ENCODE measurements around the gene PNPLA2. TPM values are rescaled to one million over a fixed set of nuclear protein-coding genes. Genes with fewer than 3 reads are reported as not detected.
A peak's percentile ranks its signal among the peaks of the same experiment; 100 is the strongest.

PNPLA2 gene
- total RNA-seq, 1 donor from 2014 or later = 34.7 TPM

GRCh38 chr11:808427-809286 lies 10.1 kb upstream of the PNPLA2 start:
- peak overlapping the region; percentile 96 for H3K4me3 ChIP-seq (ENCODE audit: low read depth, low read length)
- DNase-seq (ENCODE audit: low read depth) = no peak
- no peak for TF ChIP-seq CTCF (conservative IDR thresholded peaks at IDR 0.05; ENCODE audit: low read depth, low read length)

- TF ChIP-seq CTCF (conservative IDR thresholded peaks at IDR 0.05; ENCODE audit: low read depth, low read length) = no peak
- H3K4me3 ChIP-seq (ENCODE audit: low read depth, low read length) = peak within 1 kb of the TSS; percentile 96
- DNase-seq (ENCODE audit: low read depth) = peak; percentile 57
These were observed 9.3 kb upstream of the PNPLA2 start, which contains the start of gene RPLP2 for GRCh38 chr11:809287-810039. RPLP2 (plus strand) TSS chr11:809967; CDS start chr11:810235, 268 bp downstream.

DNA sequence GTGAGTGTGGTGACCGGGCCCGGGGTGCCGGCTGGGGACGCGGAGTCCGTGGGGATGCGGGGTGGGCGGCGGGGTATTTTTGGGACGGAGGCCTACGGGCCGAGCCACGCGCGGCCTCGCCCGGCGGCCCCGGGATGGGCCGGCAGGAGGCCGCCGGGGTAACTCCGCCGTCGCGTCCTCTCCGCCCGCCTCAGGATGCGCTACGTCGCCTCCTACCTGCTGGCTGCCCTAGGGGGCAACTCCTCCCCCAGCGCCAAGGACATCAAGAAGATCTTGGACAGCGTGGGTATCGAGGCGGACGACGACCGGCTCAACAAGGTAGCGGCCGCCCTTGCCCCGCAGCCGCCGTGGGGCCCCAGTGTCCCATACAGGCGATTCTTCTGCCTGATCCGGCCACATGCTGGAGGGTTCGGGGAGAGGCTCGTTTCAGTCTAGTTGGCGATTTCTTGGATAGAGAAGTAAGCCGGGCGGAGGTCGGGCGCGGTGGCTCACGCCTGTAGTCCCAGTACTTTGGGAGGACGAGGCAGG lies 8.6 kb upstream of the PNPLA2 start:
- no peak for DNase-seq (ENCODE audit: low read depth)
- H3K4me3 ChIP-seq (ENCODE audit: low read depth, low read length) = peak overlapping the region; percentile 96
- TF ChIP-seq CTCF (conservative IDR thresholded peaks at IDR 0.05; ENCODE audit: low read depth, low read length) = no peak

DNA sequence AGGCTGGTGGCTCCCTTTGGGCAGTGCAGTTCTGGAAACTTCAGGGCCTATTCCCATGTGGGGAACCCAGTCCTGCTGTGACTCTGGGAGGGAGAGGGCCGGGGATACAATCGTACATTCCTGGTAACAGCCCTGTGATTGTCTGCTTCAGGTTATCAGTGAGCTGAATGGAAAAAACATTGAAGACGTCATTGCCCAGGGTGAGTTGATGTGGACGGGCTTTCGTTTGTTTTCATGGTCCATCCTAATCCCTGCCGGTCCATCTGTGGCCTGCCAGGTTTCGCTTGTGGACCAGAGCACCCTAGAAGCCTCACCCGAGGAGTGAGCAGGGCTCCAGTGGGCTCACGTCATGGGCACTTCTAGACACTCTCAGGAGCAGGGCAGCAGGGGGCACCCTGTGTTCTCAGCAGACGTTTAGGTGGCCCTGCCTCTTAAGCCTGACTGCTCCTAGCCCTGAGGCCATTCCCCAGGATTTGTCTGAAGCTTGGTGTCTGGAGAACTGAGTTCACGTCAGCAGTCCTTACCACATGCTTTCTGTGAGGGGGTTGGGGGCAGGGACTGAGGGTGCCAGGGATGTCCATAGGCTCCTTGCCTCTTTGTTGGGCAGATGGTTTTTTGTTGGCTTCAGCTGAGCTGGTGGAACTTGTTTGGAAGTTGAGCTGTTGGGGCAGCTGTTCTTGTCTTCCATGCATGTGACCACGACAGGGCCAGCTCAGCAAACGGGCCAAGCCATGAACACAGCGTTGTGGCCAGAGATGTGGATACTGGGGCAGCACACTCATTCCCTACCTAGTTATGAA lies 7.1 kb upstream of the PNPLA2 start:
- TF ChIP-seq CTCF (conservative IDR thresholded peaks at IDR 0.05; ENCODE audit: low read depth, low read length) = peak; percentile 36
- H3K4me3 ChIP-seq (ENCODE audit: low read depth, low read length) = peak overlapping the region; percentile 96
- DNase-seq (ENCODE audit: low read depth) = no peak

DNA sequence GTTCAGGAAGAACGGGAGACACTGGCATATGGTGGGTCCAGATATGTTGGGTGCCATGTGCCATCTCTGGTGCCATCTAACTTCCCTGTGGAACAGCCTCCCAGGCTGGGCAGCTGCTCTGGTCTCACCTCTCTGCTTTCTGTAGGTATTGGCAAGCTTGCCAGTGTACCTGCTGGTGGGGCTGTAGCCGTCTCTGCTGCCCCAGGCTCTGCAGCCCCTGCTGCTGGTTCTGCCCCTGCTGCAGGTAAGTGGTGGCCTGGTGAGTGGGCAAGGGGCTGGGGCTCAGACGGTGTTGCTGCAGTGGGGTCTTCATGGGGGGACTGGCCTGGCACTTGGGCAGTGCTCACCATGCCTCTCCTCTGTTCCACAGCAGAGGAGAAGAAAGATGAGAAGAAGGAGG lies 6.3 kb upstream of the PNPLA2 start:
- no peak for TF ChIP-seq CTCF (conservative IDR thresholded peaks at IDR 0.05; ENCODE audit: low read depth, low read length)
- no peak for DNase-seq (ENCODE audit: low read depth)
- no peak overlapping the region for H3K4me3 ChIP-seq (ENCODE audit: low read depth, low read length)

DNA sequence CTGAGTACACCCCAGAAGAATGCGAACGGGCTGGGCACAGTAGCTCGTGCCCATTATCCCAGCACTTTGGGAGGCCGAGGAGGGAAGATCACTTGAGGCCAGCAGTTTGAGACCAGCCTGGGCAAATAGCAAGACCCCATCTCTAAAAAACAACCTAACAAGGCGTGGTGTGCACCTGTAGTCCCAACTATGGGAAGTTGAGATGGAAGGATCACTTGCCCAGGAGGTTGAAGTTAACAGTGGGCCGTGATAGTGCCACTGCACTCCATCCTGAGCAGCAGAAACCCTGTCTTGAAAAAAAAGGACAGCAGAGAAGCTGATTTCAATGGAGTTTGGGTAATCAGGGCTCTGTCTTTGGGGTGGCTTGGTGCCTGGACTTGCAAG lies 5.7 kb upstream of the PNPLA2 start:
- DNase-seq (ENCODE audit: low read depth) = no peak
- no peak overlapping the region for H3K4me3 ChIP-seq (ENCODE audit: low read depth, low read length)
- no peak for TF ChIP-seq CTCF (conservative IDR thresholded peaks at IDR 0.05; ENCODE audit: low read depth, low read length)

Measured in epithelial cell of proximal tubule (primary cell).